ENCODE results near the gene CTSO. TPM values are rescaled to one million over a fixed set of nuclear protein-coding genes. Genes with fewer than 3 reads are reported as not detected.
"Not testable (repeated sequence)": the region's sequence is repeated elsewhere in the genome, so short reads cannot be mapped to it uniquely, and the experiment has no call there.

Gene CTSO
- polyA plus RNA-seq, 6 donors from 2014 or later, result 43.7 to 84.7 (median 53.1) TPM

DNA sequence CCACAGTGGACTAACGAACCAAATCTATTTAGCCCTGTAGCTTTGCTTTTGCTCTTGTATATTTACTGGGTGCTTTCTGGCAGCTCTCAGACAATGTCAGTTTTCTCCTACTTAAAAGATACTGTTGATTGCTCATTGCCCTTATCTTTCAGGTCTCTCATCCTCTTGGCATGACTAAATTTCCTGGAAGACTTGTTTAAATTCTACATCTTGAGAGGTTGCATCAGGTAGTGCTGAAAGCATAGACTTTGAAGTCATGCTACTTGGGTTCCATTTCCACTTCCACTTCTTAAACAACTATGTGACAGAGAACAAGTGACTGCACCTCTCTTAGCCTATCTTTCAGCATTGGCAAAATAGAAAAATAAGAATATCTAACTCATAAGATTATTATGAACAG is 41.8 kb downstream of the CTSO start:
- H3K27ac Mint-ChIP-seq, result no peak overlapping the region
- peaks cover 5 to 16% (median 11%) of the 10 kb centered on the region in 3 donors for H3K27me3 Mint-ChIP-seq
- H3K4me3 Mint-ChIP-seq, result no peak overlapping the region
- H3K36me3 Mint-ChIP-seq, result no peaks in the 10 kb centered on the region
- H3K4me1 Mint-ChIP-seq, result no peaks in the 10 kb centered on the region
- DNase-seq (no peak), ATAC-seq (ENCODE audit: low read depth in 2 of 2) (no peak)
- H3K9me3 Mint-ChIP-seq, result no peaks in the 10 kb centered on the region

GRCh38 chr4:155909615-155910226 is 43.9 kb downstream of the CTSO start:
- DNase-seq (no peak), ATAC-seq (ENCODE audit: low read depth in 2 of 2) (no peak)
- H3K36me3 Mint-ChIP-seq, result no peaks in the 10 kb centered on the region
- H3K4me3 Mint-ChIP-seq, result no peak overlapping the region
- H3K4me1 Mint-ChIP-seq, result no peaks in the 10 kb centered on the region
- H3K27ac Mint-ChIP-seq, result no peak overlapping the region
- H3K9me3 Mint-ChIP-seq, result no peaks in the 10 kb centered on the region
- H3K27me3 Mint-ChIP-seq, result peaks cover 5 to 16% (median 11%) of the 10 kb centered on the region in 3 donors

- no peak for DNase-seq
- no peaks in the 10 kb centered on the region for H3K4me1 Mint-ChIP-seq
- peaks cover 5 to 16% (median 11%) of the 10 kb centered on the region in 3 donors for H3K27me3 Mint-ChIP-seq
These were observed 45.2 kb downstream of the CTSO start for GRCh38 chr4:155908187-155909139.

DNA sequence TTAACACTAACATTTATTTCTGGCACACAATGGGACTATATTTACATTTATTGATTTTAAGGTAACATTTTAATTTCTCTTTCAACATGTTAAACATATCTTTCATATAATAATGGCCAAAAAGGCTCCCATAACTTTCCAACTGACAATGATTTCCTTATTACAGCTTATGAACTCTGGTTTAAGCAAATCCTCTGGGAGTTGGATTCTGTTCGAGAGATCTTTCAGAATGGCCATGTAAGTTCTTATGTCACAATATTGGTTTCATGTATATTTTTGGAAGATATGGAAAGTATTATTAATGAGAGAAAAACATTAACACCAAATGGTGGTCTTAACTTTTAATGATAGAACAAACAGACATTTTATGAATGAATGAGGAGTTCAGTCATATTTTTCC is 46.1 kb downstream of the CTSO start:
- Mint-ChIP-seq H3K4me1 (no peaks in the 10 kb centered on the region), H3K36me3 (no peaks in the 10 kb centered on the region), H3K9me3 (no peaks in the 10 kb centered on the region), H3K27me3 (peaks cover 2 to 11% (median 4%) of the 10 kb centered on the region in 3 donors), H3K4me3 (no peak overlapping the region), H3K27ac (no peak overlapping the region)
- ATAC-seq (ENCODE audit: low read depth in 2 of 2) (no peak), DNase-seq (no peak)

More at GRCh38 chr4:155908187-155909139, 45.2 kb downstream of the CTSO start:
- H3K27ac Mint-ChIP-seq, result no peak overlapping the region
- no peaks in the 10 kb centered on the region for H3K9me3 Mint-ChIP-seq
- no peaks in the 10 kb centered on the region for H3K36me3 Mint-ChIP-seq
- H3K4me3 Mint-ChIP-seq, result no peak overlapping the region
- ATAC-seq (ENCODE audit: low read depth in 2 of 2), result no peak

DNA sequence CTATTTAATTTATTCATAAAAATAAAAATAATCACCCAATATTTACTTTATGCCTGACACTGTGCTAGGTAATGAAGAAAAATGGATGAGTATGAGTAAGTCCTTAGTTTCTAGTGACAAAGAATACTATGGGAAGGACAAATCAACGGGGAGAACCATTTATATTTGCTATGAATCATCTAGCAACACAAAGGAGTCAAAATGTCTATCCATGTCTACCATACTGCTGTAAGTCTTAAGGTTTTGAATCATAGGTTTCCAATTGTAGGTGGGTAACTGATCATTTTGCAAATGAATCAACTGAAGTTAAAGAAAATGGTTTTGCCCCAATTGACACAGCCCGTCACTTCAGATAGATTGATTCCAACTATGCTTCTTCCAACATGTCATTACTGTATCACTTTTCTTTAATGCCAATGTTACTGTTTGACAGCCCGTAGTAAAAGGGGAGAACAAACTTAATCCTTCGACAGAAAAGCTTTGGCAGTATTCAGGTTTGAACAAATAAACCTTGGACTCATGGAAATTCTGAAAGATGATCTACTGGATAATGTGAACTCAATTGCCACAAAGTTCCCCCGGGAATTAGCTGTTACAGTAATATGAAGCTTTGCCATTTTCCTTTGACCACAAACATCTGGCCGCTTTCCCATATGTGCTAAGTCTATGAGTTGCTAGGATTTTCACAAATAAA is 47.0 kb downstream of the CTSO start:
- Mint-ChIP-seq H3K4me1 (no peaks in the 10 kb centered on the region), H3K27me3 (peaks cover 0 to 8% (median 0%) of the 10 kb centered on the region in 3 donors), H3K9me3 (no peaks in the 10 kb centered on the region), H3K4me3 (no peak overlapping the region), H3K36me3 (no peaks in the 10 kb centered on the region), H3K27ac (no peak overlapping the region)
- ATAC-seq (ENCODE audit: low read depth in 2 of 2) (no peak), DNase-seq (no peak)

DNA sequence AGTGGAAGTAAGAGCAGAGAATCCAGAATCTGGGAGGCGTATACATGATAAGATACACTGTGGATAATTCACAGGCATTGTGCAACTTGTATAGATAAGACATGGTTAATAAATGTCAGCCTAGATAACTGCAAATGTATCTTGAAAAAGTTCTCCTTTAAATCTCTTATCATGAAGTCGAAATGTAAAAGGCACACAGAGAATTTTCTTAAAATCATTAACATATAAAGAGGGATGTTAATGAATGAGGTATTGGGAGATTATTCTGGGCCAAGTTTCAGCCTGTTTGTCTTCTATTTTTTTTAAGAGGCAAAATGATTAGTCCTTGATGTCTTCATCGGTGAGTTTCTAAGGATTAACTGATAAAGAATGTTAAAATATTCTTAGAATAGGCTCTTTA is 49.3 kb downstream of the CTSO start:
- H3K27me3 Mint-ChIP-seq, result peaks cover 0 to 8% (median 0%) of the 10 kb centered on the region in 3 donors
- H3K9me3 Mint-ChIP-seq, result peaks cover 0 to 1% (median 0%) of the 10 kb centered on the region in 7 donors
- H3K27ac Mint-ChIP-seq, result no peak overlapping the region
- H3K4me3 Mint-ChIP-seq, result no peak overlapping the region
- DNase-seq (no peak), ATAC-seq (ENCODE audit: low read depth in 2 of 2) (no peak)
- no peaks in the 10 kb centered on the region for H3K4me1 Mint-ChIP-seq
- no peaks in the 10 kb centered on the region for H3K36me3 Mint-ChIP-seq

- Mint-ChIP-seq H3K9me3 (peaks cover 0 to 5% (median 1%) of the 10 kb centered on the region in 7 donors), H3K36me3 (no peaks in the 10 kb centered on the region), H3K27ac (no peak within 1 kb of the TSS), H3K27me3 (peaks cover 0 to 8% (median 0%) of the 10 kb centered on the region in 3 donors), H3K4me1 (no peaks in the 10 kb centered on the region), H3K4me3 (no peak within 1 kb of the TSS)
- ATAC-seq (ENCODE audit: low read depth in 2 of 2), result no peak
- no peak for DNase-seq
These were observed 50.2 kb downstream of the CTSO start, which contains the start of gene TDO2 for GRCh38 chr4:155903453-155903852. TSS of gene TDO2 (plus strand) at chr4:155903696. CDS start at chr4:155903759, 63 bp downstream.

DNA sequence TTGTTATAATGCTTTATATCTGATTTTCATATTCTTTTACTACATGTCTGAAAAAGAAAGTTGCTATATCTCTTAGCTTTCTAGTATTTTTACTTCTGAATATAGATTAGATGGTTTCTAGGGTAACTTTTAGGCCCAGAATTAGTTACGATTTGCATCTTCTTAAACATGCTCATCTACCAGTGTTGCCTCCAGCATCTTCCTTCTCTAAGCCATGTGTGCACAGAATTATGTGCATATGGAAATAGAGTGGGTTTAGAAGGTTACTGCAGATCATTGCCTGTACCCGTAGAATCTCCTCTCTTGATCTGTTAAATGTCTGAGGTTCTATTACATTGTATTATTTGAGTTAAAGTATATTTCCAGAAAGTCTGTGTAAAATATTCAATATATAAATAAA is 52.7 kb downstream of the CTSO start:
- Mint-ChIP-seq H3K27me3 (no peaks in the 10 kb centered on the region), H3K27ac (no peak overlapping the region), H3K4me3 (no peak overlapping the region), H3K4me1 (no peaks in the 10 kb centered on the region), H3K36me3 (peaks cover 0 to 7% of the 10 kb centered on the region in 2 donors), H3K9me3 (peaks cover 5 to 18% (median 11%) of the 10 kb centered on the region in 7 donors)
- no peak for ATAC-seq (ENCODE audit: low read depth in 2 of 2)
- no peak for DNase-seq

DNA sequence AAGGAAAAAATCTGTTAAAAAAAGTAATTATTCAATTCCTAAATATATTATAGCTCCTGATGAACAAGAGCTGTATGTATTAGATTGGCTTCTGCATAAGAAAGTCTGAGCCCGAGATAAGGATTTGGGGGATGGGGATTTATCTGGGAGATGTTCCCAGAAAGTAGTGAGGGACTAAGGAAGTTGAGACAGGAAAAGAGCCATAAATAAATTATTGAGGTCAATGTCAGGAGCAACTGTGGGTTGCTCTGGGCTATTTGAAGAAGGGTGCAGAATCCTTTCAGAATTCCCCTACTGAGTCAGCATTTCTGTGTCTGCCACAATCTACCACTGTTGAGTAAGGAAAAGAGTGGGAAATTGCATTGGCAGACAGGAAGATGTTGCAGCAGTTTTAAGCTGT is 53.3 kb downstream of the CTSO start:
- Mint-ChIP-seq H3K4me1 (no peaks in the 10 kb centered on the region), H3K9me3 (peaks cover 5 to 18% (median 13%) of the 10 kb centered on the region in 7 donors), H3K36me3 (peaks cover 0 to 7% of the 10 kb centered on the region in 2 donors), H3K27ac (no peak overlapping the region), H3K27me3 (no peaks in the 10 kb centered on the region), H3K4me3 (no peak overlapping the region)
- no peak for ATAC-seq (ENCODE audit: low read depth in 2 of 2)
- no peak for DNase-seq

DNA sequence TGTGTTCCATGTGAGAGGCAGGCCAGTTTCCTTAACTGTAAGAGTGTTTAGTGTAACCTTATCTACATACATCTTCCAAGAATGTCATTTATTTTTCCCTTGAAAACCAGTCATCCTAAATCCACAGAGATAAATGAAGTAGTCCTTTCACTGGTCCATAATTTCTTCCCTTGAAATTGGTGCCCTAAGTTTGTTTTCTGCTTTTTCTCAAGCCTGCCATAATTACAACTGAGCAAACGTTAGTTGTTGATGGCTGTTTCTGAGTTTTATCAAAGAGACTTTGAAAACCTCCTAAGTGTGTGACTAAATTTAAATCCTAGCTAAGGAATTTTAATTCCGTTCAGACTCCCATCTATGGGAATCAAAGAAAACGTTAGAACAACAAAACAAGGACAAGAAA is 53.8 kb downstream of the CTSO start:
- DNase-seq (no peak), ATAC-seq (ENCODE audit: low read depth in 2 of 2) (no peak)
- H3K27ac Mint-ChIP-seq, result no peak overlapping the region
- no peaks in the 10 kb centered on the region for H3K27me3 Mint-ChIP-seq
- peaks cover 0 to 7% of the 10 kb centered on the region in 2 donors for H3K36me3 Mint-ChIP-seq
- no peak overlapping the region for H3K4me3 Mint-ChIP-seq
- H3K4me1 Mint-ChIP-seq, result no peaks in the 10 kb centered on the region
- H3K9me3 Mint-ChIP-seq, result peaks cover 5 to 18% (median 13%) of the 10 kb centered on the region in 7 donors

GRCh38 chr4:155898371-155898770 is 55.3 kb downstream of the CTSO start:
- H3K4me1 Mint-ChIP-seq; ATAC-seq (ENCODE audit: low read depth in 2 of 2); H3K27ac Mint-ChIP-seq; H3K27me3 Mint-ChIP-seq; H3K36me3 Mint-ChIP-seq; H3K4me3 Mint-ChIP-seq; DNase-seq: not testable (repeated sequence)
- H3K9me3 Mint-ChIP-seq, result peaks cover 5 to 19% (median 13%) of the 10 kb centered on the region in 7 donors

DNA sequence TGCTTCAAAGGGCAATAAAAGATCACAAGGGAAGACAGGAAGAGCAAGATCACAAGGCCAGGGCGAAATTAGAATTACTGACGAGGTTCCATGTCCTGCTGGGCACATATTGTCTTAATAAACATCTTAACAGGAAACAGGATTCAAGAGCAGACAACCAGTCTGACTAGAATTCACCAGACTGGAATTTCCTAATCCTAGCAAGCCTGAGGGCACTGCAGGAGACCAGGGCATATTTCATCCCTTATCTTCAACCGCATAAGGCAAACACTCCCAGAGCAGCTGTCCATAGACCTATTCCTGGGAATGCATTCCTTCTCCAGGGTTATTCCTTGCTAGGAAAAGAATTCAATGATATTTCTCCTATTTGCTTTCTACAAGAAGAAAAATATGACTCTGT is 62.6 kb downstream of the CTSO start:
- Mint-ChIP-seq H3K4me1 (no peaks in the 10 kb centered on the region), H3K4me3 (no peak overlapping the region), H3K27ac (no peak overlapping the region), H3K9me3 (peaks cover 5 to 16% (median 10%) of the 10 kb centered on the region in 7 donors), H3K27me3 (peaks cover 14 to 24% (median 15%) of the 10 kb centered on the region in 3 donors), H3K36me3 (no peaks in the 10 kb centered on the region)
- no peak for DNase-seq
- no peak for ATAC-seq (ENCODE audit: low read depth in 2 of 2)

GRCh38 chr4:155889946-155890345 is 63.7 kb downstream of the CTSO start:
- Mint-ChIP-seq H3K4me3 (no peak overlapping the region), H3K36me3 (no peaks in the 10 kb centered on the region), H3K9me3 (peaks cover 4 to 15% (median 5%) of the 10 kb centered on the region in 7 donors), H3K27me3 (peaks cover 14 to 24% (median 15%) of the 10 kb centered on the region in 3 donors), H3K27ac (no peak overlapping the region), H3K4me1 (no peaks in the 10 kb centered on the region)
- ATAC-seq (ENCODE audit: low read depth in 2 of 2) (no peak), DNase-seq (no peak)
